Measurements from ENCODE around the gene MAP3K14. TPM values are rescaled to one million over a fixed set of nuclear protein-coding genes. Genes with fewer than 3 reads are reported as not detected.
"Not testable (repeated sequence)": the region's sequence is repeated elsewhere in the genome, so short reads cannot be mapped to it uniquely, and the experiment has no call there.

MAP3K14 gene
- total RNA-seq, 4 donors from 2014 or later = 9.6 to 14.4 (median 11.9) TPM

DNA sequence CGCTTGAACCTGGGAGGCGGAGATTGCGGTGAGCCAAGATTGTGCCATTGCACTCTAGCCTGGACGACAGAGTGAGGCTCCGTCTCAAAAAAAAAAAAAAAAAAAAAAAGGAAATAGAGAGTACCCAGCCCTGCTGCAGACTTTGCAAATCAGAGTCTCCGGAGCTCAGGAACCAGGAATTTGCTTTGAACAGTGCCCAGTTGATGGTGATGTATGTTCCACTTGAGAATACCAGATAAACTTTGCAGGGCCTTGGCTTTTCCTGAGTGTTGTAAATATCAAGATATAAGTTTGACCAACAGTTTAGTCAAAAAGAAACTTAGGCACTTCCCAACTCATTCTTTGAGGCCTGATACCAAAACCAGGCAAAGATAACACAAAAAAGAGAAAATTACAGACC lies 30.6 kb upstream of the MAP3K14 start:
- Histone ChIP-seq H3K27me3 (no peaks in the 10 kb centered on the region), H3K4me1 (peaks cover 23% of the 10 kb centered on the region), H3K27ac (no peak overlapping the region), H3K4me3 (no peak overlapping the region), H3K9me3 (no peaks in the 10 kb centered on the region), H3K36me3 (no peaks in the 10 kb centered on the region)
- 77% methylated on average over 6 of the region's 6 CpGs for WGBS
- DNase-seq (ENCODE audit: low spot score in 2 of 2) = no peak
- no peak for TF ChIP-seq POLR2AphosphoS5 (IDR thresholded peaks at IDR 0.05)
- TF ChIP-seq POLR2A (IDR thresholded peaks at IDR 0.05) = no peak
- TF ChIP-seq, protein P1, sequence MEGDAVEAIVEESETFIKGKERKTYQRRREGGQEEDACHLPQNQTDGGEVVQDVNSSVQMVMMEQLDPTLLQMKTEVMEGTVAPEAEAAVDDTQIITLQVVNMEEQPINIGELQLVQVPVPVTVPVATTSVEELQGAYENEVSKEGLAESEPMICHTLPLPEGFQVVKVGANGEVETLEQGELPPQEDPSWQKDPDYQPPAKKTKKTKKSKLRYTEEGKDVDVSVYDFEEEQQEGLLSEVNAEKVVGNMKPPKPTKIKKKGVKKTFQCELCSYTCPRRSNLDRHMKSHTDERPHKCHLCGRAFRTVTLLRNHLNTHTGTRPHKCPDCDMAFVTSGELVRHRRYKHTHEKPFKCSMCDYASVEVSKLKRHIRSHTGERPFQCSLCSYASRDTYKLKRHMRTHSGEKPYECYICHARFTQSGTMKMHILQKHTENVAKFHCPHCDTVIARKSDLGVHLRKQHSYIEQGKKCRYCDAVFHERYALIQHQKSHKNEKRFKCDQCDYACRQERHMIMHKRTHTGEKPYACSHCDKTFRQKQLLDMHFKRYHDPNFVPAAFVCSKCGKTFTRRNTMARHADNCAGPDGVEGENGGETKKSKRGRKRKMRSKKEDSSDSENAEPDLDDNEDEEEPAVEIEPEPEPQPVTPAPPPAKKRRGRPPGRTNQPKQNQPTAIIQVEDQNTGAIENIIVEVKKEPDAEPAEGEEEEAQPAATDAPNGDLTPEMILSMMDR (IDR thresholded peaks at IDR 0.05) = no peak
- no peak for TF ChIP-seq EP300 (IDR thresholded peaks at IDR 0.05)

DNA sequence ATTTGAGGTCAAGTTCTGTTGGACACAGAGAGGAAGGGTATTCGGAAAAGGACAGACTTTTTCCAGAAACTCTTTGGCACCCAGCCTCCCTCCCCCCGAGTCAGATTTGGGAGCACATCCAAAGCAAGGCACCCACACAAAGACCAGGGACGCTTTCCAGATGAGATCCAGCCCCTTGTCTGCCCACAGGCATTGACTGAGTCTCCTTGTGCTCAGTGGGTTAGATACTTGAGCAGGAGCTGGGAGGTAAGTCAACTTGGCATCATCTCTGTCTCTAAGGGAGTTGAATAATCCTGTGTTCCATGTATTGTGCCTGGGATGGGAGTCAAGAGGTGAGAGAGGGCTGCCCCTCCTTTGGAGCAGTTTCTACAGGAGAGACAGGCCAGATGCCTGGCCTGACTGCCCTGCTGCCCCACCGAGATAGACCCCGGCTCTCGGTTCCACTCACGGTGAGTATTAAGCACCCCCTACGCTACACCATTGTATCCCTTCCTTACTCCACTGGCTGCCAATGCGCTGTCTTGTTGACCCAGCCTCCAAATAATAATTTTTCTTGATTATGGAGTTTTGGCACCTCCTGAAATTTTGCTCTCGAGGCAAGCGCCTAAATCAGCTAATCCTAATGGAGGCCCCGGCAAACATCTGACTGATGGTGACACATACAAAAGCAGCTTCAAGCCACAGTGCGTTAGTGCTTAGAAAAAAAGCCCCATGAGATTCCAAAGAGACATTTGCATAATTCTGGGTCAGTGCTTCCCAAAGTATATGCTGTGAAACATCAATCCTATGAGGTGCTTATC lies 29.6 kb upstream of the MAP3K14 start:
- Histone ChIP-seq H3K27me3 (no peaks in the 10 kb centered on the region), H3K27ac (peak overlapping the region; percentile 57), H3K4me3 (no peak overlapping the region), H3K36me3 (no peaks in the 10 kb centered on the region), H3K4me1 (peaks cover 29% of the 10 kb centered on the region), H3K9me3 (no peaks in the 10 kb centered on the region)
- WGBS = 68% methylated on average over 13 of the region's 13 CpGs
- peak; percentile 58 to 74 for DNase-seq (ENCODE audit: low spot score in 2 of 2)
- TF ChIP-seq, protein P1 (IDR thresholded peaks at IDR 0.05) = no peak
- no peak for TF ChIP-seq EP300 (IDR thresholded peaks at IDR 0.05)
- no peak for TF ChIP-seq POLR2AphosphoS5 (IDR thresholded peaks at IDR 0.05)
- no peak for TF ChIP-seq POLR2A (IDR thresholded peaks at IDR 0.05)

DNA sequence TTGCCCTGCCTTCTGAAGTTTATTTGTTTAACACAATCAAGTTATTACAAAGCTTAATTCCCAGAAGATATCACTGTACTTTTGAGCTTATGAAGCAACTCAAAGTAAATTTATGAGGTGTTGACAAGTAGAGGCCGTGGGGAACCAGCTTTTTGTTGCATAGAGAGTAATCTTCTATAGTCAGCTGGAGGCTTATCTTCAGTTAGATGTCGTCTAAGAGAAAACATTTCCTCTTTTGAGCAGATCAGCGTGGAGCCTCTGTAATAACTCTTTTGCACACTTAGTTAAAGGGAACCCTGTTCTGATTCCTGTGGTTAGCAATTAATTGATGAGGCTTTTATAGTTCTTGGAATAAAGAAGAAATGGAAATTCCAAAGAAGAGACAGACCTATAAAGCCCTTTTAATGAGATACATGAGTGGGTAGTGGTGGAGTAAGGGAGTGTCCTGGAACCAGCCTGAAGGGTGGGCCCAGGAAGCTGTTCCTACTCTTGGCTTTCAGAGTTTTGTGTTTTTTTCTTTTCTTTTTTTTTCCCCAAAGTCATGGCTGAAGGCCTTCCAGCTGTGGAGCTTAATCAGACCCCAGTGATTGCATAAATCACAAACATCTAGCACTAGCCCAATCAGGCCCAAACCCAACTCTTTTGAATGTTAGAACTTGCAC lies 28.9 kb upstream of the MAP3K14 start:
- Histone ChIP-seq H3K4me1 (peaks cover 33% of the 10 kb centered on the region), H3K4me3 (no peak overlapping the region), H3K9me3 (no peaks in the 10 kb centered on the region), H3K36me3 (no peaks in the 10 kb centered on the region), H3K27ac (peak overlapping the region; percentile 57), H3K27me3 (no peaks in the 10 kb centered on the region)
- TF ChIP-seq POLR2AphosphoS5 (IDR thresholded peaks at IDR 0.05) (peak in 2 of 3 donors; percentile 8 to 71), EP300 (IDR thresholded peaks at IDR 0.05) (no peak)
- DNase-seq (ENCODE audit: low spot score in 2 of 2) = peak; percentile 46 to 73
- WGBS = 18% methylated on average over 3 of the region's 3 CpGs

DNA sequence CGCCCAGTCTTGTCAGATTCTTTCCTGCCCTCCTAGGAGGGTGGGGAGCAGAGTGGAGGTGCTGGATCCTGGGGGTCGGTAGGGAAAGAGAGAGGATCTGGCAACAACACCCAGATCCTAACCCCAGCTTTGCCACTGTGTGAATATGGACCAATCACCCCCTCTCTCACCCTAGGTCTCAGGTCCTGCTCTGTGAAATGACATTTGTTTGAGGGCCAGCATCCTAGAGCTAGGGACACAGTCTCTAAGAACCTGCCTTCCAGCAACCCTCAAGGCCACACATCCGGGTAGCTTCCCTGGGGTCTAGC lies 28.4 kb upstream of the MAP3K14 start:
- DNase-seq (ENCODE audit: low spot score in 2 of 2) = peak in 1 of 2 donors; percentile 68

DNA sequence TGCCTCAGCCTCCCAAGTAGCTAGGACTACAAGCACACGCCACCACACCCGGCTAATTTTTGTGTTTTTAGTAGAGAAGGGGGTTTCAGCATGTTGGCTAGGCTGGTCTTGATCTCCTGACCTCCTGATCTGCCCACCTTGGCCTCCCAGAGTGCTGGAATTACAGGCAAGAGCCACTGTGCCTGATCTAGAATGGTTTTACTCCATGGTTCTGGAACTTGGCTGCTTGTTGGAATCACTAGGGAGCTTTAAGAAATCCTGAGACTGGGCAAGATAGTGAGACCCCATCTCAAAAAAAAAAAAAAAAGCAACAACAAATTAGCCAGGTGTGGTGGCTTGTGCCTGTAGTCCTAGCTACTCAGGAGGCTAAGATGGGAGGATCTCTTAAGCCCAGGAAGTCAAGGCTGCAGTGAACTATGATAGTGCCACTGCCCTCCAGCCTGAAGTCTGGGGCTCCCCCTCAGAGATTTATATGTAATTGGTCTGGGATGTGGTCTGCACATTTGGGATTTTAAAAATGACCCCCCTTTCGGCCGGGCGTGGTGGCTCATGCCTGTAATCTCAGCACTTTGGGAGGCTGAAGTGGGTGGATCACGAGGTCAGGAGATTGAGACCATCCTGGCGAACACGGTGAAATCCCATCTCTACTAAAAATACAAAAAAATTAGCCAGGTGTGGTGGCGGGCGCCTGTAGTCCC lies 27.3 kb upstream of the MAP3K14 start:
- 95% methylated on average over 10 of the region's 10 CpGs for WGBS
- peak; percentile 27 to 29 for DNase-seq (ENCODE audit: low spot score in 2 of 2)
- H3K4me1 ChIP-seq = peaks cover 35% of the 10 kb centered on the region
- not testable (repeated sequence) for H3K4me3 ChIP-seq, H3K27ac ChIP-seq, H3K36me3 ChIP-seq, H3K9me3 ChIP-seq, H3K27me3 ChIP-seq

More for the DNA sequence above, 28.4 kb upstream of the MAP3K14 start:
- no peaks in the 10 kb centered on the region for H3K9me3 ChIP-seq
- no peaks in the 10 kb centered on the region for H3K36me3 ChIP-seq
- WGBS = 62% methylated on average over 3 of the region's 3 CpGs
- H3K4me1 ChIP-seq = peaks cover 33% of the 10 kb centered on the region
- H3K4me3 ChIP-seq = no peak overlapping the region
- no peak for TF ChIP-seq POLR2A (IDR thresholded peaks at IDR 0.05)
- no peak for TF ChIP-seq POLR2AphosphoS5 (IDR thresholded peaks at IDR 0.05)
- TF ChIP-seq, protein P1 (IDR thresholded peaks at IDR 0.05) = no peak
- TF ChIP-seq EP300 (IDR thresholded peaks at IDR 0.05) = no peak
- no peaks in the 10 kb centered on the region for H3K27me3 ChIP-seq
- peak overlapping the region; percentile 57 for H3K27ac ChIP-seq

Measured in suprapubic skin (tissue), 4 donors.